NCI-H2196 (cell line): ENCODE measurements around the gene TNFSF10.
A peak's percentile ranks its signal among the peaks of the same experiment; 100 is the strongest.
"Not testable (repeated sequence)": the region's sequence is repeated elsewhere in the genome, so short reads cannot be mapped to it uniquely, and the experiment has no call there.

Experiments
- DNase-seq: peaks from one replicate; lab custom pipeline; 2025; ENCODE audit not compliant: unreplicated experiment; lab: John Stamatoyannopoulos, UW

The TNFSF10 gene

DNA sequence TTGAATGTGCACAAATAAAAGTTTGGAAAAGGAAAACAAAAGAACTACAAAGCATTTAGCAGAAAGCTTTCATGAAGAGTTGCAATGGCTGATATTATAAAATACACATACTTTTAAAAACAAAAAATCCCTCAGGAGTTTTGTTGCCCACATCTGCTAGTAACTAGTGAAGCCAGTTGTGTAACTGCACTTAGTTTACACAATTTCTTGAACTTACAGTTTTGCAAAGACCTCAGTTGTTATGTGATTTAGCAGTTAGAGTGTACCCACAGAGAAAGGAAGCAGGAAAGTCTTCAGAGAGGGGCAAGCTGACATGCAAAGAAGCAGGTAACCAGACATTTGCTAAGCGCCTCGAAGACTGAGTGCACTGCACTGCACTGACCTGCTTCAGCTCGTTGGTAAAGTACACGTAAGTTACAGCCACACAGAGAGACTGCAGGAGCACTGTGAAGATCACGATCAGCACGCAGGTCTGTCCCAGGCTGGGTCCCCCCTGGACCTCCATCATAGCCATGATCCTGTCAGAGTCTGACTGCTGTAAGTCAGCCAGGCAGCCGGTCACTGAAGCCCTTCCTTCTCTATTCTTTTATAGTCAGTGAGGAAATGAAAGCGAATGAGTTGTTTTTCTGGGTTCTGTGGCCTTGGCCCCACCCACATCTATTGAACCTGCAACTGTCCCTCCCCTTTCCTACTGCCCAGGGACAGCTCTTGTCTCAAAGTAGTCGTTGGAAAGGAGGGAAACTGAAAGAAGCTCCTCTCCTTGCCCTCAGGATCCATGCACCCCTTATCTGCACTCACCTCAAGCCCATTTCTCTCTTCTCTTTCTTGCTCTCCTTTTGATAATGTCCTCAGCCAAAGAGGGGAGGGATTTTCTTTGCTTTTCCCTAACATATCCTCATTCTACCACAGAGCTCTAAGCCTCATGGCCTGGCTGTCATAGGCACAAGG, at the start of gene TNFSF10:
Gene TNFSF10, minus strand, starts transcription at position 560 of the 948 bp plus-strand sequence. Its CDS starts 46 bp downstream, at position 514.
- peak; percentile 61 for DNase-seq

DNA sequence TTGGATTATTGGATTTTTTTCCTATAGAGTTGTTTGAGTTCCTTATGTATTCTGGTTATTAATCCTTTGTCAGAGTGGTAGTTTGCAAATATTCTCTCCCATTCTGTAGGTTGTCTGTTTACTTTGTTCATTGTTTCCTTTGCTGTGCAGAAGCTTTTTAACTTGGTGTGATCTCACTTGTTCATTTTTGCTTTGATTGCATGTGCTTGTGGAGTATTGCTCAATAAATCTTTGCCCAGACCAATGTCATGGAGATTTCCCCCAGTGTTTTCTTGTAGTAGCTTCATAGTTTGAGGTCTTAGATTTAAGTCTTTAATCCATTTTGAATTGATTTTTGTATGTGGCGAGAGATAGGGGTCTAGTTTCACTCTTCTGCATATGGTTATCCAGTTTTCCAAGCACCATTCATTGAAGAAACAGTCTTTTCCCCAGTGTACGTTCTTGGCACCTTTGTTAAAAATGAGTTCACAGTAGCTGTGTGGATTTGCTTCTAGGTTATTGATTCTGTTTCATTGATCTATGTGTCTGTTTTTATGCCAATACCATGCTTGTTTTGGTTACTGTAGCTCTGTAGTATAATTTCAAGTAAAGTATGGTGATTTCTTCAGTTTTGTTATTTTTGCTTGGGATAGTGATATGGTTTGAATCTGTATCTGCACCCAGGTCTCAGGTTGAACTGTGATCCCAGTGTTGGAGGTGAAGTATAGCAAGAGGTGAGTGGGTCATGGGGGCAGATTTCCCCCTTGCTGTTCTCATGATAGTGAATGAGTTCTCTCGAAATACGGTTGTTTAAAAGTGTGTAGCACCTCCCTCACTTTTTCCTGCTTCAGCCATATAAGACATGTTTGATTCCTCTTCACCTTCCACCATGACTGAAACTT, 46.1 kb upstream of the TNFSF10 start:
- DNase-seq: no peak

DNA sequence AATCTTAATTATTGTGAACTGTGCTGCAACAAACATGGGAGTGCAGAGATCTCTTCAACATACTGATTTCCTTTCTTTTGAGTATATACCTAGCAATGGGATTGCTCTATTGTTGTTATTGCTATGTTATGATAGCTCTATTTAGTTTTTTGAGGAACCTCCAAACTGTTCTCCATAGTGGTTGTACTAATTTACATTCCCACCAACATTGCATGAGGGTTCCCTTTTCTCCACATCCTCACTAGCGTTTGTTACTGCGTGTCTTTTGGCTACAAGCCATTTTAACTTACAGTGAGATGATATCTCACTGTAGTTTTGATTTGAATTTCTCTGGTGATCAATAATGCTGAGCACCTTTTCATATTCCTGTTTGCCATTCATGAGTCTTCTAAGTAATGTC, 45.5 kb upstream of the TNFSF10 start:
- no peak for DNase-seq

DNA sequence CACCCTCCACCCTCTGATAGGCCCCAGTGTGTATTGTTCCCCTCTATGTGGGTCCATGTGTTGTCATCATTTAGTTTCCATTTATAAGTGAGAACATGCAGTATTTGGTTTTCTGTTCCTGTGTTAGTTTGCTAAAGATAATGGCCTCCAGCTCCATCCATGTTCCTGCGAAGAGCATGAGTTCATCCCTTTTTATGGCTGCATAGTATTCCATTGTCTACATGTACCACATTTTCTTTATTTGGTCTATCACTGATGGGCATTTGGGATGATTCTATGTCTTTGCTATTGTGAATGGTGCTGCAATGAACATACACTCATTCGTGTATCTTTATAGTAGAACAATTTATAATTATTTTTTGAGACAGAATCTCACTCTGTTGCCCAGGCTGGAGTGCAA, 43.6 kb upstream of the TNFSF10 start:
- not testable (repeated sequence) for DNase-seq

DNA sequence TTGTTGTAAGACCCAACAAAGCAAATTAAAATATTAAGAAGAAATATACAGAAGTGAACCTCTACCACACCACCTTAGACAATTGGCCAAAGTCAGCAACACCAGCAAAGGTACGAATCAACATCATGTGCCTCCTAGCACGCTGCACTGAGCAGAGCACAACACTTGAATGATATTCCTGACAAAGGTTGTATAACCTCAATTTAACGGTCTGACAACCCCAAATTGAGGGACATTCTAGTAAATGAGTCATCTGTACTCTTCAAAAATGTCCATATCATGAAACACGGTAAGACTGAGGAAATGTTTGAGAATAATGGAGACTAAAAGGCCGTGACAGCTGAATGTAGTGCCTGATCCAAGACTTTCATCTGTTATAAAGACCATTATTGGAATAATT, 41.3 kb upstream of the TNFSF10 start:
- DNase-seq: no peak

DNA sequence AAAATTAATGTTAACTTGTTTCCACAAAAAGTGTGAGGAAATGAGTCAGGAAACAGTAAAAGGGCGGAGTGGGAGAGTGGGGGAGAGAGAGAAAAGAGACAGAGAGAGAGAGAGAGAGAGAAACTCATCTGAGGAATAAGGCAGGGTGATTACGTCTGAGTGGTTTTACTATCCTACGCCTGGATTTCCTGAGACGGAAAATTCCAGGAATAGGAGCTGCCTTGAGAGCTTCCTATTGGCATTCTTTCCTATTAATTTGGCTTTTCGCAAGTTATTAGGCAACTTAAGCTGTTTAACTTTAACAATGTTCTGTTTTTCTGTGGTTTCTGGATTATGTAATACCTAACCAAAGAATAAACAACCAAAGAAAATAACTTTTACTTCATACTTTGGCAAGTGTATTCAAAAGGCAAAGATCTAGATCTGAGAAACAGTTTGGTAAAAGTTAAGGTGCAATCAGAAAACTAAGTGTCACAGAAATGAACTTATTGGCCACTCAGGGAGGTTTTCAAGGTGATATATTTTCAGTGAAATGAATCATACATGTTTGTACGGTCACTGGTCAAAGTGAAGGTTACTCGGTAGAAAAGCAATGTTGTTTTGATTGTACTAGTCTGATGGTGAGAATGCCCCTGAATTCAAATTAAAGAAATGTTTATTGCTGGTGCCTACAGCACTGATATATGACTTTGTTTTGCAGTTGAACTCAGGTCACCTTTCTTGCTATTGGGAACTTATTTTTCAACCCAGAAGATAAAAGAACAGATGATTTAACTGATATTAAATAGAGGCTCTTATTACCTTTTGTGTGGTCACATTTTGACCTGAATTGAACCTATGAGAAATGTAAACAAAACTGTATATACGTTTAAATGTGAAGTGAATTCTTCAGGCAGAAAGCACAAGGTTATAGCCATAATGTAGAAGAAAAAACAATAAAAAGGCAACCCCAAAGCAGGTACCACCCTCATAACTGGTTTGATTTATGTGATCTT, 39.9 kb upstream of the TNFSF10 start:
- DNase-seq: no peak

DNA sequence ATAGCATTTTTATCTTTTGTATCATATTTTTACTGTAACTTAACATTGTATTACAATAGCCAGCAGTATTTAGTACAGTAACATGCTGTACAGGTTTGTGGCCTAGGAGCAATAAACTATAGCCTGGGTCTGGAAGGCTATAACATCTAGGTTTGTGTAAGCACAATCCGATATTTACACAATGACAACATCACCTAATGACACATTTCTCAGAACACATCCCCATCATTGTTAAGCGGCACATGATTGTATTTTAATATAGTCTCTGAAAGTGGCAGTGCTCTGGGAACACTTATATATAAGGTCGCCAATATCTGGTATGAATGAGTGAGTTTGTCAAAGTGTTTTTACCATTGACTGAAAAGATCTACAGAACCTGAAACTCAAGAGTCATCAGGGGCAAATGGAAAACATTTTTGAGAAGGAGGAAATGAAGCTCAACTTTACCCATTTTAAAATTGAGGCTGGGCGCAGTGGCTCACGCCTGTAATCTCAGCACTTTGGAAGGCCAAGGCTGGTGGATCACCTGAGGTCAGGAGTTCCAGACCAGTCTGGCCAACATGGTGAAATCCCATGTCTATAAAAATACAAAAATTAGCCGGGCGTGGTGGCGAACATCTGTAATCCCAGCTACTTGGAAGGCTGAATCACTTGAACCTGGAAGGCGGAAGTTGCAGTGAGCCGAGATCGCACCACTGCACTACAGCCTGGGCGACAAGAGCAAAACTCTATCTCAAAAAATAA, 38.8 kb upstream of the TNFSF10 start:
- no peak for DNase-seq

GRCh38 chr3:172560586-172560985, 37.4 kb upstream of the TNFSF10 start:
- DNase-seq: no peak

DNA sequence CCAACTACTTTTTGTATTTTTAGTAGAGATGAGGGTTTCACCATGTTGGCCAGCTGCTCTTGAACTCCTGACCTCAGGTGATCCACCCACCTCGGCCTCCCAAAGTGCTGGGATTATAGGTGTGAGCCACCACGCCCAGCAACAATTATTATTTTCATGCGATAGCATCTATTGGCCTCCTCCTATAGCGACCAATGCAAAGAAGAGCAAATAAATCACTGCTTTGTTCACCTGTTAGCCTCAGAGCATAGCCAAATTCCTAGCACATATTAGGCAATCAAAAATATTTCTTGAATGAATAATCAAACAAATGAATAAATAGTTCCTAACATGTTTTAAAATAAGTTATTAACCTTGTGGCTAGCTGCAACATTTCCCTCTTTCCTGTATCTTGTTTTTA, 36.8 kb upstream of the TNFSF10 start:
- DNase-seq: no peak

- DNase-seq: no peak
Observed at GRCh38 chr3:172559020-172559419, 35.8 kb upstream of the TNFSF10 start.

- DNase-seq: no peak
Observed at GRCh38 chr3:172557515-172558220, 34.4 kb upstream of the TNFSF10 start.

DNA sequence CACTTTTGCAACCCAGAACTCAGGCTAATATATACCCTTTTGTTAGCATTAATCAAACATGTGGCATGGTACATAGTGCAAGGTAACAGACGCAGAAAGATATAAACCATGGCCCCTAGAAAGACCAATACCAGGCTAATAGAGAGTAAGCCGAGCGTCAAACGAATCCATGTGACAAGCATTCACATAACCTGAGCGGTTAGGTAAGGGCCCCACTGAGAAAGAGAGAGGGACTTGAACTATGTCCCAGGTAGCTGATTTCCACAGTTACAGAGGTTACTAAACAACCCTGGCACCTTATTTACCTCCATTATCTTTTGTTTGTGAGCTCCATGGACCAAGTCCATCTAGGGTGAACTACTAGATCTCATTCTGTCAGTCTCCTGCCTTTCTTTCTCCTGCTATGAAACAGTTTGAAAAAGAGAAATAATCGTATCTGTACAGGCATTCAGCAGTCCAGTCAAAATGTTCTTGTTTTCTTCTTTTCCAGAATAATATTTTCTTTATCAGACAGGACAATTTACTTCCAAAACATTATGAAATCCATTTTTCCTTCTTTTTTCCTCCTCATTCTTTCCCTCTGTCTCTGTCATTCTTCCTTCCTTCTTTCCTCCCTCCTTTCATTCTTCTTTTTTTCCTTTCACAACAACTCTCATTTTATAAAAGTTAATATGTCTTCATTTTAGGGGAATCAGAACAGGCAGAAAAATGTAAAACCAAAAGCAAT, 30.5 kb upstream of the TNFSF10 start:
- DNase-seq: no peak

GRCh38 chr3:172552607-172553006, 29.4 kb upstream of the TNFSF10 start:
- DNase-seq: no peak

GRCh38 chr3:172551874-172552273, 28.6 kb upstream of the TNFSF10 start:
- no peak for DNase-seq

DNA sequence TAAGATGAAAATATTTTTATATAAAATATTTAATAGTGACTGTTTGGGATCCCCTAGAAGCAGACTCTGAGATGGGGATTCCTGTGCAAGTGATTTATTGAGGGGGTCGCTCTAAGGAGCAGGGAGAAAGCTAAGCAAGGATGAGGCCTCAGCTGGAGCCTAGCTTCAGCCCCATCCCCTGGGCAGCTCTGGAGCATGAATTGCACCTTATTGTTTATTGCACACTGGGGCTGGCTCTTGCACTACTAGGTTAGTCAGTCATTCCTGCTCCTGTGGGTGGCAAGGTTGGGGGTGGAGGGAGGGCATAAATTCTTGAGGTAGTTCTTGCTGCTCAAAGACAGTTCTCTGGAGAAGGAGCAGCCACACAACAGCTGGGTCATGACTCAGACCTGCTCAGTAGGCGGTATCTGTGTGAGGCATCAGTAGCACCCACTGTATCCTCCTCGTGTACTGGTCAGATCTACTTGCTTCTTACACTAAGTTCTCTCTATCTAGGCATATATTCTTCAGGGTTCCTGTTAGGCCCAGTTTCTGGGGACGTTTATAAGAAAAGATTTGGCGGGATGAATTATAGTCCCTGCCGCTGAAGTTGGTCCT, 27.2 kb upstream of the TNFSF10 start:
- DNase-seq: no peak

- no peak for DNase-seq
Observed at GRCh38 chr3:172549144-172549543, 25.9 kb upstream of the TNFSF10 start.

DNA sequence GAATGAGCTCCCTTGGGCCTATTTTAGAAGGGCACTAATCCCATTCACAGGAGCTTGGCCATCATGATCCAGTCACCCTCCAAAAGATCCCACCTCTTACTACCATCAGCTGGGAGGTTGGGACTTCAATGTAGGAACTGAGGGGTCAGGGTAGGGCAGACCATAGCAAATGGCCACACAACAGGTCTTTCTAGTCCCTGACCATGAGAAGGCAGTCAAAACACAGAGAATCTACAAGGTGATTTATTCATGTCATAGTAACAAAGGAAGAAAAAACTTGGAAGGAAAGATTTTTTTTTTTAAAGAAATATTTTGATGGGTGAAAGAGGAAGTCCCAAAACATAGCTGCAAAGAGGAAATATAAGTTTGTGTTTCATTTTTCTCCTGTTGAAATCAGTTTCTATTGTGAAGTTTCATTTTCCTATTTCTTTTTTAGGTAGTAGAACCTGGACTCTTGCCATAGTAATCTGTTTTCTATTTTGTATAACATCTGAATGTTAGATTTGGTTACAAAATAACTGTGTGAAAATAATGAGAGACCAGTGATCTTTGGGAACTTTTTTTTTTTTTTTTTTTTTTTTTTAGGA, 23.5 kb upstream of the TNFSF10 start:
- DNase-seq: no peak

- no peak for DNase-seq
Observed at GRCh38 chr3:172546105-172546504, 22.9 kb upstream of the TNFSF10 start.
